GM12873 (cell line): ENCODE measurements around the gene RGS3.

Source experiments
- TF ChIP-seq, protein P1 (sequence below): IDR thresholded peaks from 2 replicates; pipeline ENCODE4 v1.5.1; 2012; ENCODE audit warnings: low read depth, mild to moderate bottlenecking, moderate library complexity, low read length, control low read depth; ENCODE audit not compliant: insufficient read depth; ENCODE audit errors: missing control alignments

Gene RGS3

DNA sequence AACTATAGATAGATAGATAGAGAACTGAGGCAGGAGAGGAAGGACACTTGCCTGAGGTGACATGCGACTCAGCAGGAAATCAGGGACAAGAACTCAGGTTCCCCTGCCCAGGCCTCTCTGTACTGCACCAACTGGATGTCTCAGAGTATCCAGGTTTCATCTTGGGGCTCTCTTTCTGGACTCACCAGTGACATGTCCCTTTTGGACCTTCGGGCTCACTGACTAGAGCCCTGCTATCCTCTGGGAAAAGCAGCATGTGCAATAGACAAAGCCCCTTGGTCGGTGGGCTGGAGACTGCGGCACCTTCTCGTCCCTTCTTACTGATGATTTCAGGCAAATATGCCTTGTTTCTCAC, 104.5 kb downstream of the RGS3 start:
- TF ChIP-seq, protein P1, sequence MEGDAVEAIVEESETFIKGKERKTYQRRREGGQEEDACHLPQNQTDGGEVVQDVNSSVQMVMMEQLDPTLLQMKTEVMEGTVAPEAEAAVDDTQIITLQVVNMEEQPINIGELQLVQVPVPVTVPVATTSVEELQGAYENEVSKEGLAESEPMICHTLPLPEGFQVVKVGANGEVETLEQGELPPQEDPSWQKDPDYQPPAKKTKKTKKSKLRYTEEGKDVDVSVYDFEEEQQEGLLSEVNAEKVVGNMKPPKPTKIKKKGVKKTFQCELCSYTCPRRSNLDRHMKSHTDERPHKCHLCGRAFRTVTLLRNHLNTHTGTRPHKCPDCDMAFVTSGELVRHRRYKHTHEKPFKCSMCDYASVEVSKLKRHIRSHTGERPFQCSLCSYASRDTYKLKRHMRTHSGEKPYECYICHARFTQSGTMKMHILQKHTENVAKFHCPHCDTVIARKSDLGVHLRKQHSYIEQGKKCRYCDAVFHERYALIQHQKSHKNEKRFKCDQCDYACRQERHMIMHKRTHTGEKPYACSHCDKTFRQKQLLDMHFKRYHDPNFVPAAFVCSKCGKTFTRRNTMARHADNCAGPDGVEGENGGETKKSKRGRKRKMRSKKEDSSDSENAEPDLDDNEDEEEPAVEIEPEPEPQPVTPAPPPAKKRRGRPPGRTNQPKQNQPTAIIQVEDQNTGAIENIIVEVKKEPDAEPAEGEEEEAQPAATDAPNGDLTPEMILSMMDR, result no peak

GRCh38 chr9:113568571-113569321, 105.2 kb downstream of the RGS3 start:
- TF ChIP-seq, protein P1, result no peak

DNA sequence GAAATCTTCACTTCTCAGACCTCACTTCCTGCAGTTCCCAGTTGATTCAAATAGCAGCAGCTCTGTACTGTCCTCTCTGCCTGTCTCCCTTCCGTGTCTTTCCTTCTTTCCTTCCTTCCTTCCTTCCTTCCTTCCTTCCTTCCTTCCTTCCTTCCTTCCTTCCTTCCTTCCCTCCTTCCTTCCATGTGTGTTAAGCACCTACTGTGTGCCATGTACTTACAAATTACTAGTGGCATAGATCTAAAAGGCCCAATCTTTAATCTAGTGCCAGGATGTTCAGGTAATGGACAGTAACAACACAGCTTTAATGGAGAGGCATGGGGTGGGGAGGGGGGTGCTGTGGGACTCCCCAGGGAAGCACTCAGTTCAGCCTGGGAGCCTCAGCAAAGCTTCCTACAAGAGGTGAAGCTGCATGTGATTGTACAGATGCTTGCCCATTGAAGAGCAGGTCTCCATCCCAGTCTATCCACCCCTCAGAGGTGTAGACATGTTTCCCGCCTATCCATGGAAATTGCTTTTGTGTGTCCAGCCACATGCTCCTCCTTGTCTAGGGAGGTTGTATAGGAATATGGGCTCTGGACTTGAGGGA, 106.0 kb downstream of the RGS3 start:
- TF ChIP-seq, protein P1, result no peak

GRCh38 chr9:113570106-113570505, 106.6 kb downstream of the RGS3 start:
- TF ChIP-seq, protein P1, result no peak

DNA sequence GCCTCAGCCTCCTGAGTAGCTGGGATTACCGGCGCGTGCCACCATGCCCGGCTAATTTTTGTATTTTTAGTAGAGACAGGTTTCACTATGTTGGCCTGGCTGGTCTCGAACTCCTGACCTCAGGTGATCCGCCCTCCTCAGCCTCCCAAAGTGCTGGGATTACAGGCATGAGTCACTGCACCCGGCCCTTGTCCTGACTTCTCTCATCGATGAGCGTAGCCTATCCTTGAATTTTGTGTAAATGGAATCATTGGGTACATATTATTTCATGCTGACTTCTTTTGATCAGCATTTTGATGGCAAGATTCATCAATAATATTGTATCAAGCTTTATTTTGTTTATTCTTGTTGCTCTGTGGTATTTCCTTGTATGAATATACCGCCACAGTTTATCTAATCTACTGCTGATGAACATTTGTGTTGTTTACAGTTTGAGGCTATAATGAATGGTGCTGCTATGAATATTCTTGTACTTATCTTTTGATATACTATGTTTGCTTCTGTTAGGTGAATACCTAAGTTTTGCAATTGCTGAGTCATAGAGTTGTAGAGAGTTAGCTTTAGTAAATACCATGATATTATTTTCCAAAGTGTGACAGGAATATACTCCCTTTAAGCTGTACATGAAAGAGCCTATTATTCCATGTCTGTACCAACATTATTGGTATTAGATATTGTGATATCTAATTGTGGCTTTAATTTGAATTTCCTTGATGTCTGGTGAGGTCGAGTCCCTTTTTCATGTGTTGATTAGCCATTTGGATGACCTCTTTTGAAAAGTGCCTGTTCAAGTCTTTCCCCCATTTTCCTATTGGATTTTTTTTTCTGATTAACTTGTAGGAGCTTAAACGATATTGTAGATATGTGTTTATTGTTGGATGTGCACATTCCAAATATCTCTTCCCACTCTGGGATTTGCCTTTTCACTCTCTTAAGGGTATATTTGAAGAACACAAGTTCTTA, 107.5 kb downstream of the RGS3 start:
- TF ChIP-seq, protein P1, result no peak

DNA sequence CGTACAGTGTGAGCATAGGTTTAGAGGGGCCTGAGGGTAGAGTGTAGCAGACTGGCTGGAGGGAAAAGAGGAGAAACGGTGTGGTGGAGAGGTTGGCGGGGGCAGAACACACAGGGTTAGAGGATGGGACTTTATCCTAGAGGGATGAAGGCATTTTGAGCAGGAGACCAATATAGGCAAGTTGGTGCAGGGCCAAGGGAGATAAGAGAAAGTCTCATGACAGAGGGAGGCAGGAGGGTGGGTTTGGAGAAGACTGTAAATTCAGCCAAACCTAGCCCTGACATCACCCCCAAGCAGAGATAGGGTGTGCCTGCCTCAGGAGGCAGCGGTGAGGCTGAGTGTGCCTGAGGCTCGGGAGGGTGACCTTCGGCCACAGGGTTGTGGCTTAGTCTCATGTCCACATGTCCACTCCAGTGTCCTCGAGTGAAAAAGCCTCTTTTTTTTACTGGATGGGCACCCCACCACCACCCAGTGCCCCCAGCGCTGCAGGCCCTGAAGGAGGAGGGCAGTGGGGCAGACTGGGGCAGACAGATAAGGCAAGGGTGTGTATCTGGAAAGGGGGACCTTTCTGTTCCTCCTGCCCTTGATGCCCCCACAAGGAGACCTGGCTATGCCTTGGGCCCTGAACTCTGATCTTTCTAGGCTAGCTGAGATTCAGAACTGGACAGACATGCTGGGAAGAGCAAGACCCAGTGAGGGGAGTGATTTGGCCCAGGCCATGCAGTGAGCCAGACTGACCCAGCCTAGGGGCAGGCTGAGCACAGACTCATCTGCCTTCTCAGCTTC, 108.7 kb downstream of the RGS3 start:
- TF ChIP-seq, protein P1, result no peak
